Type B pancreatic cell (in vitro differentiated cells): ENCODE data around the gene MINPP1. TPM values are rescaled to one million over a fixed set of nuclear protein-coding genes. Genes with fewer than 3 reads are reported as not detected.

Experiments
- DNase-seq: peaks from one replicate; pipeline ENCODE4 v3.0.0; 2021; ENCODE audit warnings: mixed read lengths; ENCODE audit not compliant: unreplicated experiment; ENCODE audit errors: extremely low spot score
- H3K27ac Mint-ChIP-seq: 2 replicates; pipeline ENCODE4 v1.8.0; 2021; ENCODE audit warnings: mild to moderate bottlenecking, mixed read lengths
- H3K27me3 Mint-ChIP-seq: 2 replicates; pipeline ENCODE4 v1.8.0; 2021; ENCODE audit warnings: mixed read lengths
- H3K36me3 Mint-ChIP-seq: 2 replicates; pipeline ENCODE4 v1.8.0; 2021; ENCODE audit warnings: mixed read lengths
- H3K4me1 Mint-ChIP-seq: one replicate; pipeline ENCODE4 v1.8.0; 2021; ENCODE audit warnings: mixed read lengths; ENCODE audit not compliant: unreplicated experiment
- H3K4me3 Mint-ChIP-seq: 2 replicates; pipeline ENCODE4 v1.8.0; 2021; ENCODE audit warnings: mild to moderate bottlenecking, mixed read lengths
- H3K9me3 Mint-ChIP-seq: 2 replicates; pipeline ENCODE4 v1.8.0; 2021; ENCODE audit warnings: mixed read lengths
- total RNA-seq: library from RNA; stranded (reverse); gene quantifications from 2 replicates; pipeline ENCODE4 v1.2.1, GENCODE V29; 2021; ENCODE audit warnings: low replicate concordance
- TF ChIP-seq, protein P1 (sequence below): fragments of 200-600 bp; sonication (generic); conservative IDR thresholded peaks from 2 replicates; pipeline ENCODE4 v1.5.0; 2021; ENCODE audit warnings: antibody characterized with exemption, mild to moderate bottlenecking

MINPP1 gene
- total RNA-seq, 1 donor from 2014 or later, result 23.4 TPM

DNA sequence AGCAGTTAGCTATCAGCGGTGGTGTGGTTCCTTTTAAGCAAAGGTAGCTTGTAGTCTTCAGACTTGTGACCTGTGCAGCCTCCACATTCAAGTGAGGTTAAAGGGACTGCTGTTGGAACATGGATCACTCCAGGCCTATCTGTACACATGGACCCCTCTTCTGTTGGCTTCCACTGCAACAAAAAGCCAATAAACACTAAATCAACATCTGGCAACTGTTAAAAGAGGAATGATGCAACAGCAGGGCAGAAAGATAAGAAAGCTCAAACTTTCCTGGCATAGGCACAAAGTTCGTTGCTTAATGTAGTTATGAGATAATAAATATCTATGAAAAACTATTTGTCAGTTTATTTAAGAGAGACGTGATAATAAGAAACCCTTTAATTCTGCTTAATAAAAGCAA is 4.0 kb upstream of the MINPP1 start:
- Mint-ChIP-seq H3K36me3 (no peaks in the 10 kb centered on the region), H3K27ac (no peak overlapping the region), H3K9me3 (no peaks in the 10 kb centered on the region), H3K4me3 (no peak overlapping the region), H3K27me3 (peaks cover 6% of the 10 kb centered on the region), H3K4me1 (peaks cover 3% of the 10 kb centered on the region)
- TF ChIP-seq, protein P1, sequence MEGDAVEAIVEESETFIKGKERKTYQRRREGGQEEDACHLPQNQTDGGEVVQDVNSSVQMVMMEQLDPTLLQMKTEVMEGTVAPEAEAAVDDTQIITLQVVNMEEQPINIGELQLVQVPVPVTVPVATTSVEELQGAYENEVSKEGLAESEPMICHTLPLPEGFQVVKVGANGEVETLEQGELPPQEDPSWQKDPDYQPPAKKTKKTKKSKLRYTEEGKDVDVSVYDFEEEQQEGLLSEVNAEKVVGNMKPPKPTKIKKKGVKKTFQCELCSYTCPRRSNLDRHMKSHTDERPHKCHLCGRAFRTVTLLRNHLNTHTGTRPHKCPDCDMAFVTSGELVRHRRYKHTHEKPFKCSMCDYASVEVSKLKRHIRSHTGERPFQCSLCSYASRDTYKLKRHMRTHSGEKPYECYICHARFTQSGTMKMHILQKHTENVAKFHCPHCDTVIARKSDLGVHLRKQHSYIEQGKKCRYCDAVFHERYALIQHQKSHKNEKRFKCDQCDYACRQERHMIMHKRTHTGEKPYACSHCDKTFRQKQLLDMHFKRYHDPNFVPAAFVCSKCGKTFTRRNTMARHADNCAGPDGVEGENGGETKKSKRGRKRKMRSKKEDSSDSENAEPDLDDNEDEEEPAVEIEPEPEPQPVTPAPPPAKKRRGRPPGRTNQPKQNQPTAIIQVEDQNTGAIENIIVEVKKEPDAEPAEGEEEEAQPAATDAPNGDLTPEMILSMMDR, result no peak
- no peak for DNase-seq

DNA sequence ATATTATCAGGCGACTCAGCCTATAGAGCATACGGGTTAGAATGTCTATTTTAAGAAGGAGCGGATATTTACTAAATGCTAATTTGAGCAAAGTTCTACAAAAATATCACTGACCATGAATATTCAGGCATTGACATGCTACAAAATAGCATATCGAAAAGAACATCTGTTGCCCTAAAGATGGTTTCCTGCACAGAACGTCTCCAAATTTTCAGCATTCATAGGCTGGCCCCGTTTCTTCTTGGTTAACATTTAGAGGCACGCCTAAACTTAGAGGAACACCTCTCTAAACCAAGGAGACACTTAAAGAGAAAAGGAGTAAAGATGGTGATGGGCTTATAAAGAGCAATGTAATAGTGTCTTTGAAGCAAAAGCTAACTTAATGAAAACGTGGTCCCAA is 1.3 kb upstream of the MINPP1 start:
- Mint-ChIP-seq H3K4me3 (peak overlapping the region; percentile 86), H3K27me3 (peaks cover 6% of the 10 kb centered on the region), H3K4me1 (peaks cover 17% of the 10 kb centered on the region), H3K9me3 (no peaks in the 10 kb centered on the region), H3K36me3 (no peaks in the 10 kb centered on the region), H3K27ac (no peak overlapping the region)
- no peak for DNase-seq
- TF ChIP-seq, protein P1, result no peak

DNA sequence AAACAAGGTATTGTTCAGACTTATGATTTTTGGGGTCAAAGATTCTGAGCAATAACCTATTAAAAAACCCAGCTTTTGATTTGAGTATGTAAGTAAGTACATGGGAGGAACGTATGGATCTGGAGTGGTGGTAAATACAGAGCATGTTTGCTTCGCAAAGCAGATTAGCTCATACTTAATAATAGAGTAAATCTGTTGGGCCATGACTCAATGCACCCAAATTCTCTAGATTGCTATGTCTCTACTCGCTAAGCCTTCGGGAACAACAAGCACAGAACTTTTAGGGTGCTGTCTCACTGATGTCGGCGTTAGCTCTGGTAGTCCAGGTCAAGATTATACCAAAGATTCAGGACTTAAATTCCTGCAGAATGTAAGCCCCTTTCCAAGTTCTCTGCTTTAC is 807 bp upstream of the MINPP1 start:
- Mint-ChIP-seq H3K27ac (no peak overlapping the region), H3K27me3 (peaks cover 6% of the 10 kb centered on the region), H3K9me3 (no peaks in the 10 kb centered on the region), H3K4me3 (peak overlapping the region; percentile 86), H3K36me3 (peaks cover 4% of the 10 kb centered on the region), H3K4me1 (peaks cover 17% of the 10 kb centered on the region)
- TF ChIP-seq, protein P1, result no peak
- DNase-seq, result no peak

DNA sequence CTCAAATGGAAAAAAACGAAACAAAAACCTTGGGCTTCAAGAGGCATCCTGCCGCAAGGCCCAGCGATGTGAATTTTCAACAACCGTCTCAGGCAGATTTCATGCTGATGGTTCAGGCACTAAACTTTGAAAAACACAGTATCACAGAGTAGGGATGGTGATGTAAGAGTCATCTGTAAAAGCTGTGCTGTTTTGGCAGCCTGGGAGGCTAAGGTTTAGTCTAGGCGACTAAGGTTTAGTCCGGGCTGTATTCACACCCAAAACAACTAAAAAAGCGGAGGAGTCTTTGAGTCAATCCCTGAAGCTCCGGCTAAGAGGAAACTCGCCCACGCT is 420 bp upstream of the MINPP1 start:
- H3K27ac Mint-ChIP-seq, result peak overlapping the region; percentile 71
- peak overlapping the region; percentile 86 for H3K4me3 Mint-ChIP-seq
- DNase-seq, result no peak
- no peaks in the 10 kb centered on the region for H3K9me3 Mint-ChIP-seq
- peaks cover 17% of the 10 kb centered on the region for H3K4me1 Mint-ChIP-seq
- H3K36me3 Mint-ChIP-seq, result peaks cover 5% of the 10 kb centered on the region
- TF ChIP-seq, protein P1, result no peak
- H3K27me3 Mint-ChIP-seq, result peaks cover 6% of the 10 kb centered on the region

DNA sequence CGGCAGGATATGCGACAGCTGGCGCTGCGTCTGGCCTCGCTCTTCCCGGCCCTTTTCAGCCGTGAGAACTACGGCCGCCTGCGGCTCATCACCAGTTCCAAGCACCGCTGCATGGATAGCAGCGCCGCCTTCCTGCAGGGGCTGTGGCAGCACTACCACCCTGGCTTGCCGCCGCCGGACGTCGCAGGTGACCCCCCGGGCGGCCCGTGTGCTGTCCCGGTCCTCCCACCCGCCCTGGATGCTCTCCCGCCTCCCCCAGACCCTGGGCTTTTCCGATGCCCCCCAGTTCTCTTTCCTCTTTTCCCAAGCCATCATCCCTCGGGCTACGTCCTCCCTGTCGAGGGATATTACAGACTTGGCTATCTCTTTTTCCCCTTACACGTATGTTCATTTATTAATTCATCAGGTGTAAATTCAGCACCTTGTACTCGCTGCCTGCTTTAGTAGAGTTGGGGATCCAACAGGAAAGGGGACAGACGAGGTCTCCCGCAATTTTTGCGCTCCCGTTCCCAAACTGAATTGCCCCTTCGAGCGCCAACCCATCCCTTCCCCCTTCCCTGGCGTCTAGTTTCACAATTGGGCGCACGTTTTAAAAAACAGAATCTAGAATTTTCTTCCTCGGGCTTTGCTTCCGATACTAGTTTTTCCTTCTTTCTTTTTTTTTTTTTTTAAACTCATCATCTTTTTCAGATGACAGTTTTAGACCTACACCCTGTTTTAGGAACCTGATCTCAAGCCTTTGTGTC is 846 bp downstream of the MINPP1 start:
- peak; percentile 71 for DNase-seq
- Mint-ChIP-seq H3K36me3 (peaks cover 5% of the 10 kb centered on the region), H3K27me3 (peaks cover 5% of the 10 kb centered on the region), H3K27ac (peak overlapping the region; percentile 35), H3K4me1 (peaks cover 17% of the 10 kb centered on the region), H3K9me3 (no peaks in the 10 kb centered on the region), H3K4me3 (peak overlapping the region; percentile 86)
- TF ChIP-seq, protein P1, result peak; percentile 66
